Measurements from ENCODE around the gene KMT2B.
A peak's percentile ranks its signal among the peaks of the same experiment; 100 is the strongest.

Gene KMT2B

GRCh38 chr19:35748106-35749020 is 30.6 kb downstream of the KMT2B start, which contains the start of gene LIN37 (continued):
- TF ChIP-seq ZNF18 (tag by site-specific recombination; IDR thresholded peaks at IDR 0.05), result peak; percentile 79

GRCh38 chr19:35750167-35750566 is 32.4 kb downstream of the KMT2B start:
- Histone ChIP-seq H3K4me1 (ENCODE audit: control insufficient read depth, insufficient read depth, low read length) (peaks cover 22% of the 10 kb centered on the region), H3K27ac (ENCODE audit: extremely low read depth, low read depth, low read length) (peak overlapping the region; percentile 17; the same call in 1 of the 2 replicates), H3K36me3 (ENCODE audit: control insufficient read depth in 2 of 2, insufficient read depth in 1 of 2, low read length in 2 of 2) (peaks cover 29 to 65% of the 10 kb centered on the region in 2 experiments), H3K4me3 (ENCODE audit: low read depth, low read length) (no peak overlapping the region), H3K9me3 (ENCODE audit: control insufficient read depth, insufficient read depth, low read depth, low read length) (no peaks in the 10 kb centered on the region; the same call in none of the 2 replicates)
- ChIA-PET POLR2A (interaction anchor here (0.6 to 4.1 kb wide), 3 partner anchors 10 to 243 kb away, joined by 3 to 34 read pairs (median 3); no protein-coding TSS in a partner anchor), CTCF (interaction anchor here (0.7 to 1.0 kb wide), 2 partner anchors 23 to 56 kb away, joined by 3 read pairs; no protein-coding TSS in a partner anchor)
- TF ChIP-seq ZBTB21 (tag by site-specific recombination; IDR thresholded peaks at IDR 0.05) (no peak), ZNF658 (tag by site-specific recombination; IDR thresholded peaks at IDR 0.05) (0 out of 2 replicates have a peak, but pooled peaks have one; percentile 23), ZNF571 (tag by site-specific recombination; IDR thresholded peaks at IDR 0.05) (no peak), SP7 (tag by site-specific recombination; IDR thresholded peaks at IDR 0.05) (no peak), BCL6B (tag by site-specific recombination; IDR thresholded peaks at IDR 0.05) (no peak), ZNF394 (tag by site-specific recombination; IDR thresholded peaks at IDR 0.05; ENCODE audit: borderline replicate concordance) (peak; percentile 87), ZNF600 (tag by site-specific recombination; IDR thresholded peaks at IDR 0.05) (peak; percentile 60)

- no peak overlapping the region for H3K4me3 ChIP-seq (ENCODE audit: low read depth, low read length)
- ChIA-PET POLR2A (interaction anchor here (0.7 to 4.1 kb wide), 4 partner anchors 12 to 213 kb away, joined by 3 to 34 read pairs (median 4); no protein-coding TSS in a partner anchor), CTCF (interaction anchor here (0.6 to 2.3 kb wide), 6 partner anchors 21 to 820 kb away, joined by 3 to 7 read pairs (median 4); no protein-coding TSS in a partner anchor)
- H3K36me3 ChIP-seq (ENCODE audit: control insufficient read depth in 2 of 2, insufficient read depth in 1 of 2, low read length in 2 of 2), result peaks cover 39 to 62% of the 10 kb centered on the region in 2 experiments
- TF ChIP-seq ZNF223 (tag by site-specific recombination; IDR thresholded peaks at IDR 0.05) (0 out of 2 replicates have a peak, but pooled peaks have one; percentile 55), YY1 (tag by site-specific recombination; IDR thresholded peaks at IDR 0.05) (no peak), ZBTB48 (tag by site-specific recombination; IDR thresholded peaks at IDR 0.05) (0 out of 2 replicates have a peak, but pooled peaks have one; percentile 33)
- no peaks in the 10 kb centered on the region; the same call in none of the 2 replicates for H3K9me3 ChIP-seq (ENCODE audit: control insufficient read depth, insufficient read depth, low read depth, low read length)
- peaks cover 19% of the 10 kb centered on the region for H3K4me1 ChIP-seq (ENCODE audit: control insufficient read depth, insufficient read depth, low read length)
- 0 out of 2 replicates have a peak overlapping the region, but pooled peaks have one; percentile 2 for H3K27ac ChIP-seq (ENCODE audit: extremely low read depth, low read depth, low read length)
Measured at GRCh38 chr19:35751839-35752745, 34.3 kb downstream of the KMT2B start.

GRCh38 chr19:35752746-35753350 is 35.0 kb downstream of the KMT2B start:
- CTCF ChIA-PET, result interaction anchor here (0.6 to 2.3 kb wide), 4 partner anchors 20 to 179 kb away, joined by 3 to 7 read pairs (median 4); no protein-coding TSS in a partner anchor
- no peak for TF ChIP-seq ZNF585B (tag by site-specific recombination; IDR thresholded peaks at IDR 0.05)
- TF ChIP-seq ZNF341 (tag by site-specific recombination; IDR thresholded peaks at IDR 0.05; ENCODE audit: low read depth), result no peak
- TF ChIP-seq KLF1 (tag by site-specific recombination; IDR thresholded peaks at IDR 0.05), result no peak
- TF ChIP-seq AEBP2 (tag by site-specific recombination; IDR thresholded peaks at IDR 0.05; ENCODE audit: borderline replicate concordance), result no peak
- TF ChIP-seq IKZF3 (tag by site-specific recombination; IDR thresholded peaks at IDR 0.05), result no peak
- TF ChIP-seq BCL11B (tag by site-specific recombination; IDR thresholded peaks at IDR 0.05; ENCODE audit: low read depth), result no peak
- TF ChIP-seq GFI1B (tag by site-specific recombination; IDR thresholded peaks at IDR 0.05), result no peak
- TF ChIP-seq ZNF223 (tag by site-specific recombination; IDR thresholded peaks at IDR 0.05), result 0 out of 2 replicates have a peak, but pooled peaks have one; percentile 3
- POLR2A ChIA-PET, result interaction anchor here (1.0 to 4.1 kb wide), 2 partner anchors 12 to 51 kb away, joined by 4 to 34 read pairs; no protein-coding TSS in a partner anchor
- no peak overlapping the region for H3K4me3 ChIP-seq (ENCODE audit: low read depth, low read length)
- H3K36me3 ChIP-seq (ENCODE audit: control insufficient read depth in 2 of 2, insufficient read depth in 1 of 2, low read length in 2 of 2), result peaks cover 39 to 55% of the 10 kb centered on the region in 2 experiments
- no peaks in the 10 kb centered on the region; the same call in 1 of the 2 replicates for H3K9me3 ChIP-seq (ENCODE audit: control insufficient read depth, insufficient read depth, low read depth, low read length)
- no peak overlapping the region for H3K27ac ChIP-seq (ENCODE audit: extremely low read depth, low read depth, low read length)
- H3K4me1 ChIP-seq (ENCODE audit: control insufficient read depth, insufficient read depth, low read length), result peaks cover 21% of the 10 kb centered on the region
